Measurements from ENCODE around the gene RAD21L1.

GRCh38 chr20:1178623-1179022 is 47.2 kb upstream of the RAD21L1 start:
- TF ChIP-seq ZNF274 (IDR thresholded peaks at IDR 0.05; ENCODE audit: low read depth, low read length), result no peak
- TF ChIP-seq YY1 (IDR thresholded peaks at IDR 0.05; ENCODE audit: insufficient read depth, insufficient read length), result no peak
- no peak for TF ChIP-seq SUZ12 (IDR thresholded peaks at IDR 0.05; ENCODE audit: extremely low read depth, insufficient read depth, insufficient read length)

Data from NT2/D1 (cell line).